ENCODE results near the gene NR6A1. TPM values are rescaled to one million over a fixed set of nuclear protein-coding genes. Genes with fewer than 3 reads are reported as not detected.

NR6A1 gene
- total RNA-seq, 1 donor from 2014 or later: 0.92 TPM

- H3K27me3 ChIP-seq (ENCODE audit: control insufficient read depth, insufficient read depth, low read length): peaks cover 83% of the 10 kb centered on the region
- DNase-seq (ENCODE audit: low read depth): no peak
Measured at GRCh38 chr9:124479947-124480620, 291.0 kb downstream of the NR6A1 start.

GRCh38 chr9:124479371-124479770, 291.7 kb downstream of the NR6A1 start:
- no peak overlapping the region for H3K4me3 ChIP-seq (ENCODE audit: low read depth, low read length)
- H3K27me3 ChIP-seq (ENCODE audit: control insufficient read depth, insufficient read depth, low read length): peaks cover 83% of the 10 kb centered on the region
- DNase-seq (ENCODE audit: low read depth): no peak
- H3K36me3 ChIP-seq (ENCODE audit: control insufficient read depth, insufficient read depth, low read length): no peaks in the 10 kb centered on the region
- no peak for TF ChIP-seq CTCF (IDR thresholded peaks at IDR 0.05; ENCODE audit: insufficient read depth, low read length, poor library complexity, severe bottlenecking)

More at GRCh38 chr9:124479947-124480620, 291.0 kb downstream of the NR6A1 start:
- Histone ChIP-seq H3K36me3 (ENCODE audit: control insufficient read depth, insufficient read depth, low read length) (no peaks in the 10 kb centered on the region), H3K4me3 (ENCODE audit: low read depth, low read length) (no peak overlapping the region)
- TF ChIP-seq CTCF (IDR thresholded peaks at IDR 0.05; ENCODE audit: insufficient read depth, low read length, poor library complexity, severe bottlenecking): no peak

DNA sequence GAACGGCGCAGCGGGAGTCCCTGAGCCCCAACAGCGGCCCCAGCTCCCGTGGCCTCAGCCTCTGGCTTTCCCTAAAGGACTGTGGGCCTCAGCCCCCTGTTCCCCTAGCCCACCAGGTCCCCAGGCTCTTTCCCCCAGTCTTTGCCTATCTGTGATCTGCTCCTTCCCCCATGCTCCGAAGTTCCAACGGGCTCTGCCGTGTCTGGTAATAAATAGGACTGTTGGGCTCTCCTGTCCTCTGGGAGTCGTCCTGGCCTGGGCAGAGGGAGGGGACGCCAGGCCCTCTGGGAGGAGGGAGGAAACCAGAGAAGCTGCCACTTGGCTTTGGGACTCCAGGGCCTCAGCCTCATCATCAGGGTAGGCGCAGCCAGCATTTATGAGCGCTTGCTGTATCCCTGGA, 292.8 kb downstream of the NR6A1 start:
- no peak overlapping the region for H3K4me3 ChIP-seq (ENCODE audit: low read depth, low read length)
- peaks cover 76% of the 10 kb centered on the region for H3K27me3 ChIP-seq (ENCODE audit: control insufficient read depth, insufficient read depth, low read length)
- no peaks in the 10 kb centered on the region for H3K36me3 ChIP-seq (ENCODE audit: control insufficient read depth, insufficient read depth, low read length)
- no peak for DNase-seq (ENCODE audit: low read depth)
- TF ChIP-seq CTCF (IDR thresholded peaks at IDR 0.05; ENCODE audit: insufficient read depth, low read length, poor library complexity, severe bottlenecking): no peak

GRCh38 chr9:124477648-124478285, 293.3 kb downstream of the NR6A1 start:
- Histone ChIP-seq H3K4me3 (ENCODE audit: low read depth, low read length) (no peak overlapping the region), H3K27me3 (ENCODE audit: control insufficient read depth, insufficient read depth, low read length) (peaks cover 70% of the 10 kb centered on the region), H3K36me3 (ENCODE audit: control insufficient read depth, insufficient read depth, low read length) (no peaks in the 10 kb centered on the region)
- no peak for TF ChIP-seq CTCF (IDR thresholded peaks at IDR 0.05; ENCODE audit: insufficient read depth, low read length, poor library complexity, severe bottlenecking)
- DNase-seq (ENCODE audit: low read depth): no peak

- no peak for TF ChIP-seq CTCF (IDR thresholded peaks at IDR 0.05; ENCODE audit: insufficient read depth, low read length, poor library complexity, severe bottlenecking)
- no peak for DNase-seq (ENCODE audit: low read depth)
- Histone ChIP-seq H3K4me3 (ENCODE audit: low read depth, low read length) (no peak overlapping the region), H3K36me3 (ENCODE audit: control insufficient read depth, insufficient read depth, low read length) (no peaks in the 10 kb centered on the region), H3K27me3 (ENCODE audit: control insufficient read depth, insufficient read depth, low read length) (peaks cover 66% of the 10 kb centered on the region)
Measured at GRCh38 chr9:124477211-124477647, 293.9 kb downstream of the NR6A1 start.
